IPS-18c (cell line): Measurements from ENCODE around the gene UBA1.

Experiments used
- H3K4me3 ChIP-seq: 2 replicates; pipeline ENCODE4 v1.7.0; 2013; ENCODE audit warnings: low read depth, mild to moderate bottlenecking, low read length, moderate library complexity; ENCODE audit not compliant: insufficient read depth
- H3K9me3 ChIP-seq: one replicate; pipeline ENCODE4 v1.6.1; 2013; ENCODE audit warnings: mild to moderate bottlenecking, low read length, moderate library complexity; ENCODE audit not compliant: control insufficient read depth, insufficient read depth

Gene UBA1

DNA sequence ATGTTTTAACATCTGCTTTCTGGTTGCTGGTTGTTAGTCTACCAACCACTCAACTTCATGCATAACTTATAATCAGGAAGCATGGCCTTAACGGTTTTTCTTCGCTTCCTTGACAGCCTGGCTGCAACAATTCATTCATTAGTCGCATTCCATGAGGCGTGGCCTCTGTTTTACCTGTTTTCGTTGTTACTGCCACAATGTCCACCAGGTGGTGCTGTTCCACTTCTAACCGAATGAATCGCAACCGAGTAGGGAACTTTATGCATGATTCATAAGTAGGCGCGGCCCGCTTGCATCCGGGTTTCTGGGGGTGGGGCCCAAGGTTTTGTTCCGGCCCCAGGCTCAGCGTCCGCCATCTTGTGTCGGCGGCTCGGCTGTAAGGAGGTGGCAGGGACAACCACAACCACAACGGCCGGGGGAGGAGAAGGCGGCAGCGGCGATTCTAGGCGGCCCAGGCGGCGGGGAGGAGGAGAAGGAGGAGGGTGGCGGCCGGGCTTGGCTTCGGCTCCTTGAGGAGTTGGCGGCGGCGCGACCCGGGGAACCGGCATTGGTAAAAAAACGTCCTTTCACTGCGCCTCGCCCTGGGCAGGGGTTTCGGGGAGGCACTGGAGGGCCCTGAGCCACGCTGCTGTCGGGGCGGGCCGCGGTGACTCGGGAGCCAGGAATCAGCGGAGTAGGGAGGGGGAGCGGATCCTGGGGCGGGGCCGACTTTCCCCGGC is at the start of gene UBA1:
Gene UBA1, plus strand, starts transcription at position 355 of the 719 bp plus-strand sequence. CDS start 4,974 bp downstream, outside the sequence.
- peak within 1 kb of the TSS; percentile 90 for H3K4me3 ChIP-seq

DNA sequence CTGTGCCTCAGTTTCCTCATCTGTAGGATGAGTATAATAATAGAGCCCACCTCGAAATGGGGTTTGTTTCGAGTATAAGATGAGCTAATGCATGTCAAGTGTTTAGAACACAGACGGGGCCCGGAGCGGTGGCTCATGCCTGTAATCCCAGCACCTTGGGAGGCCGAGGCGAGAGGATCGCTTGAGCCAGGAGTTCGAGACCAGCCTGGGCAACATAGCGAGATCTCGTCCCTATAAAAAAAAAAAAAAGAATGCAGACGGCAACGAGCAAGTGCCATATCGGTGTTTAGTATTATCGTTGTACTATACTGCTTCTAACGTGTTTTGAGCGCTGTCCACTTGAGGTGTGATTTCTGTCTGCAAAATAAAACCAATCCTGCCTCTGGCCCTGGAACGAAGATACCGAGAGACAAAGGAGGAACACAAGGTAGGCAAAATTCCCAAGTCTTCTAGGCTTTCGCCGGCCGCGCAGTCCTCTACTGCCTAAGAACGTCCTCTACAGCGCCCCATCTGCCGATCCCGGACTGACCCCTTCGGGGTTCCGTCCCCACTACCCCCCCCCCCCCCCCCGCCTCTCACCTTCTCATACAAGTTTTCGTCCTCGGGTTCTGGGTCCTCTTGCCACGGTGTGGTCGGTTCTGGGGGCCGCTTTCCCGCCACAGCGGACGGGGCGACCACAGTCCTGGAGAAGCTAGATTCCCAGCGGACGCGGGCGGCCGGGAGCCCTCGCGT is 49.6 kb upstream of the UBA1 start:
- Histone ChIP-seq H3K4me3 (peak overlapping the region; percentile 58), H3K9me3 (peaks cover 4% of the 10 kb centered on the region)

More for the DNA sequence above, at the start of gene UBA1:
- H3K9me3 ChIP-seq = peaks cover 2% of the 10 kb centered on the region

DNA sequence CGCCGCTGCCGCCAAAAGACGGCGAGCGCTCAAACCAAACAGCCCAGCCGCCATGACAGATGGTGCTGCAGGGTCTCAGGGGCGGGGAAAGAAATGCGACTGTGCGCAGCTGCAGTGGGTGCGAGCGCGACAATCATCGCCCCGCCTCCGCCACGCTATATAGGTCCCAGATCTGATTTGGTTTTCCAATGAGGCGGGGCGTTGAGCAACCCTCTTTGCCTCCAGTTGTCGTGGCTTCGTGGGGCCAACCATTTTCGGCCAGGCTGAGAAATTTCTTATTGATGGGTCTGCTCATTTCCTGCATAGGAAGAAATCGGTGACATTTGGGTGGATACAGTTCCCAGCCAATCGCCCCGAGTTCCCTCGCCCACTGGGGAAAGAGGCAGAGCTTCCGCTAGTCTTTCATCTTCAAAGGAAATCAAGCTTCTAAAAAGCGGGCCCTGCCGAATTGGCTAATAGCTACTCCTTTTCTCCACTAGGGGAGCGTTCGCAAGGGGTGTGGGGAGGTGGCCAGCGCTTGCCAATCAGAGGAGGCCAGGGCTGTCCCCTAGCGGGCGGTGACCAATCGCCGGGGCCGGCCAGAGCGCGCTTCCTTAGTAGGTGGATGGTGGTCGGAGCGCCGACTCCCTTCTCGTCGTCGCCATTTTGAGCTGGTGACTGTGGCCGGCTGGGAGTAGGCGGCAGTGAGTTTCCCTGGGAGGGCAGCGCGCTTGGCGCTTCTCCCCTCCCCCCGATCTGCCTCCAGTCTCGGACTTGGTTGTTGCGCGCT is 48.8 kb upstream of the UBA1 start, which contains the start of the genes NDUFB11 and RBM10:
Gene NDUFB11, minus strand, starts transcription at position 77 of the 769 bp plus-strand sequence. Its CDS starts 23 bp downstream, at position 54.
Gene RBM10, plus strand, starts transcription at position 596 of the 769 bp plus-strand sequence. CDS start 2,261 bp downstream, outside the sequence.
- Histone ChIP-seq H3K4me3 (peak within 1 kb of the TSS; percentile 73), H3K9me3 (peaks cover 4% of the 10 kb centered on the region)

DNA sequence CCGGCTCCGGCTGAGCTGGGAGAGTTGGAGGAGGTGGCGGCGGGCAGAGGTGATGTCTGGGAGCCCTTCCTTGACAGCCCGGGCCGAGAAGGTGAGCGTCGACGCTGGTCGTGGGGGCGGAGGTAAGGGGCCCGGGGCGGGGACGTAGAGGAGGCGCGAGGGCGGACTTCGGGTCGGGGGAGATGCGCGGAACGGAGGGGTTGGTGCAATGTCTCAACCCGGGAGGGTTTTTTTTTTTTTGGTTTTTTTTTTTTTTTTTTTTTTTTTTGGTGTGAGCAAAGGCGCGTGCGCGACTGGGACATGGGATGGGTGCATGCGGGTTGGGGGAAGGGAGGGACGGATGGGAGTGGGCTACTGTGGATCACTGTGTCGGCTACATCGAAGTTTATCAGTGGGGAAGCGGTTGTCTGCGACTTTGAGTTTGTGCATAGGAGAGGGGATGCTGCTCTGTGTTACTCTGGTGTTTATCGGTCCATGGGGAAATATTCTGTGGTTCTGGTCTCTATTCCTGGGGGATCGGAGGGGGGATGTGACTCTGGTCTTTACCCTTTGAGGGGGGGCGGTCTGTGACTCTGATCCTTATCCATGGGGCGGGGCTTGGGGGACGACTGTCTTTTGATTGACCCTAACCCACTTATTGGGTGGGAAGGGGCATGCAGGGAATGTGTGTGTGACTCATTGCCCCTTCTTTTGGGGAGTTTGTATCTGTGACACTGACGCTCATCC is 48.1 kb upstream of the UBA1 start:
- Histone ChIP-seq H3K9me3 (peaks cover 4% of the 10 kb centered on the region), H3K4me3 (peak overlapping the region; percentile 73)

DNA sequence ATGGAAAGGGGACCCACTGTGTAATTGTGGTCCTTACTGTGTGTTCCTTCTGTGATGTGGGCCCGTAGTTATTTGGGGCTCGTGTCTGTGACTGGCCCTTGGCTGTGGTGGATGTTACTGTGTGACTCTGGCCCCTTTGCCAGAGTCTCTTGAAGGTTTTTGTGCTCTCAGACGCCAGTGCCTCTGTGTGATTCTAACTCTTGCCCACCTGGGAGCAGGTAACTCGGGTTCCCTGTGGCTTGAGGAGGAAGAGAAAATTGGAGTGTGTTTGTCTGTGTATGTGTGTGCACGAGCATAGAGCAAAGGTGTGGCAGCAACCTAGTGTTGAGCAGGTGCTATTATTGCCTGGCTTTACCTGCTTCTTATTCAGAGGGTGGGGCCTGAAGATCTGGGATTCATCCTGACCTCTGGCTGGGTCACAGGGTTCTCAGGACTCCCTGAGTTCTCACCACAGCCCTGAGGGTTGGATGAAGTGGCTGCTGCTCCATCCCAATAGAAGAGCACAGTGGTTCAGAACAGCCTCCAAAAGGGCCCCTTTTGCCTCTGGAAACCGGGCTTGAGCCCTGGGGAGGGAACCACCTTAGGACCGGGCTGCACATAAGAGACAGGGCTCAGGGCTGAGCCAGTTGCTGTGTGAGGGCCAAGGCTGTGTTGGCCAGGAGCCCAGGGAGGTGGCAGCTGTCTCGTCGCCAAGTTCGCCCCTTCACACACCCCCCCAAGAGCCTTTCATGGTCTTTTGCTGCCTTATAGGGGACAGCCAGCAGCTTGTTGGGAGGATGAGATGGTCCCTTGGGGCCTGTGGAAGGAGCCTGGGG is 47.3 kb upstream of the UBA1 start:
- peak overlapping the region; percentile 73 for H3K4me3 ChIP-seq
- no peaks in the 10 kb centered on the region for H3K9me3 ChIP-seq

DNA sequence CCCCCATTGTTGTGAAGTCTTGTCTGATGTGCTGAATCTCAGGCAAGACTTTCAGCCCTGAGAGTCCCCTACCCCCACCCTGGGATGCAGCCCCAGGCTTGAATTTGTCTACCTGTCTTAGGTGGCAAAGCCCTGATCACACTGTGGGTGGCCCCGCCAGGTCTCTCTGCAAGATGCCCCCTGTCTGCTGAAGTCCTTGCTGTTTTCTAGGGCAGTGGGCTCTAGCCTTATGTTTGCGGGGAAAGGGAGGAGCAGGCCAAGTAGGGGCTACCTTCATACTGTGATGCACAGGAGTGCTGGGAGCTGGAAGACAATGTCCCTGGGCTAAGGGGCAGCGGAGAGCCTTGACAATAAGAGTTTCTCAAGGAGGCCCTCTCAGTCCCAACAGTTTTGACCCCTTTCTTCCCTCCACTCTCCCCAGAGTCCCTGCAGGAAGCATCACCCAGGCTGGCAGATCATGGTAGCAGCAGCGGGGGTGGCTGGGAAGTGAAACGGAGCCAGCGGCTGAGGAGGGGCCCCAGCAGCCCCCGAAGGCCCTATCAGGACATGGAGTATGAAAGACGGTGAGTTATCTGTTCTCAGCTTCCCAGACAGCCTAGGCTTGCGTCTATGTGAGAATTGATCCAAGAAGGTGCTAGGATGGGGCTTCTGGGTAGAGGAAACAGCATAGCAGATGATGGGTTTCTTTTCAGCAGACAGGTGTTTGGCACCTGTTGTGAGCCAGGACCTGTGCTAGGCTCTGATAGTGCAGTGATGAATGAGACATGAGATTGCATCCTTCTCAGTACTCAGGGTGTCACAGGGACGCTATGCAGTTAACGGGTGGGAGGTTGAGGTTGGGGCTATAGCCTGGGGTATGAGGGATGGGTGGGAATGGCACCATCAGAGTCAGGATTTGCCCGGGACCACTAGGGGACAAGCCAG is 46.4 kb upstream of the UBA1 start:
- H3K4me3 ChIP-seq = peak overlapping the region; percentile 73; the same call in 1 of the 2 replicates
- H3K9me3 ChIP-seq = peaks cover 2% of the 10 kb centered on the region

DNA sequence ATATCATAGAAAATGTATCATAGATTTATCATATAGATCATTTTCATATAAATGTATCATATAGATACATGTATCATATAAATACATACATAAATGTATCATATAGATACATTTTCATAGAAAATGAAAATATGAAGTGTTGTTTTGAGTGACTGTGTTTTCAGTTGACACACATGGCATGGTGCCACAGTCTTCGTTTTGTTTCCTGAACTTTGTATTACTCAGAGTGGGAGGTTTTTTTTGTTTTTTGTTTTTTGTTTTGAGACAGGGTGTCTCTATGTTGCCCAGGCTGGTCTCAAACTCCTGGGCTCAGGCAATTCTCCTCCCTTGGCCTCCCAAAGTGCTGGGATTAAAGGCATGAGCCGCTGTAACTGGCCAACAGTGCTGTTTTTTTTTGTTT is 44.7 kb upstream of the UBA1 start:
- peaks cover 2% of the 10 kb centered on the region for H3K9me3 ChIP-seq
- H3K4me3 ChIP-seq = no peak overlapping the region

DNA sequence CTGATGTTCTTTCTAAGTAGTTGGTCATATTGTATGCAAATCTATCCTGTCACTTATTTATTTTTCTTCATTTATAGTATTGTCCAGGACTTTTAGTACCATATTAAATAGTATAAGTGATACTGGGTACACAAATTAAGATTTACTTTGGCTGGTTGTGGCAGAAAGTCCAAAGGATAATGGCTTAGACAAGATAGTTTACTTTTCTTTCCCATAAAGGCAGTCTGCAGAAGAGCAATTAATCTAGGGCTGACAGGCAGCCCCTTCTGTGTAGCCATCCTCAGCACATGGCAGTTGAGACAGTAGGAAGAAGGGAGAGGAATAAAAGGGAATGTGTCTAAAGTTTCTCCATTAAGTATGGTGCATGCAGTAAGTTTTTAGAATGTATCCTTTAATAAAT is 42.2 kb upstream of the UBA1 start:
- Histone ChIP-seq H3K9me3 (peaks cover 4% of the 10 kb centered on the region), H3K4me3 (no peak overlapping the region)

DNA sequence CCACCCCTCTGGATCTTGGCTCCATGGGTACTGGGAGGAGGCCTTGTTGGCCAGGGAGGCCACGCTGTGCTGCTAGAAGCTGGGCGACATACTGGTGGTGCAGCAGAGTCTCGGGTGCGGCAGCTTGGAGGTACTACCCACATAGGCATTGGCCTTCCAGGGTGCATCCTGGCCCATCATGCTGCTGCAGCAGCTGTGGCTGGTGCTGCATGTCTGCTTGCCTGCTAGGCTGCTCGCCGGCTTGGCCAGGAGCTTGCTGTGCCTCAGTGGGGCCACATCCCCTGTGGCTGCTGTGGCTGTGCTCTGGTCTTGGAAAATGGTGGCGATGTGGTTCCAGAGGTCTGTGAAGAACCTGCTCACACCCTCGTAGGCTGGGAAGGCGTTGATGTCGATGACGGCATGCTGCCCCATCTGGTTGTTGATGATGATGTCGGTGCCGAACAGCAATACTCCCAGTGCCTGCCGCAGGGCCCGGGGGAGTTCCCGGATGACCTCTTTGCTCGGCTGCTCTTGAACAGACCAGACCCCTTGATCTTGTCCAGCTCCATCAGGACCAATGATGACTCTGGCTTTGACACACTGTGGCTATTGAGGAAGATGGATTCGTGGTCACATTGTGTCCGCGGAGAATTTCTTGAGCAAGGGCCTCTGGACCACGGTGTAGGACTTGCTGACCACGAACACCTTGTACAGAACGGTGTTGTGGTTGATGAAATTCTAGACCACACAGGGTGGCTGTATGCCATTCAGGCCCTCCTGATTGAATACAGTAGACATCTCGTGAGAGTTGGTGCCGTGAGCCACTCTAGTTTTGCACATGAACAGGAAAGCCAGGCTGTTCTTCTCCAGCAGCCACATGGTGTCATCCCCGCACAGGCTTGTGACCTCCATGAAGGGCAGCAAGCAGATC is 36.8 kb upstream of the UBA1 start:
- Histone ChIP-seq H3K4me3 (no peak overlapping the region; the same call in 1 of the 2 replicates), H3K9me3 (peaks cover 5% of the 10 kb centered on the region)

DNA sequence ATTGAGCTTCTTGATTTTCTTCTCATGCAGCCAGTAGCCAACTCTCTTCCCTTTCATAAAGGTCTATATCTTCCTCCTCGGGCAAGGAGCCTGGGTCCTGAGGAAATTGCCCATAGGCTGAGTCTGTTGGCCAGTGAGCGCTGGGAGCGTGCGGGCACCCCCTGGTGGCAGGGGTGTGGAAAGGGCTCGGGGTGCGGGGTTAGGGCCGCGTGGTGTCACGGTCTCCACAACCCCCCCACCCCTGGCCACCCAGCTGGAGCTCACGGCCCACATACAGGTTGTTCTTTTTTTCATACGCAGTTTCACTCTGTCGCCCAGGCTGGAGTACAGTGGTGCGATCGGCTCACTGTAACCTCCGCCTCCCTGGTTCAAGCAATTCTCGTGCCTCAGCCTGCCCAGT is 35.5 kb upstream of the UBA1 start:
- peaks cover 5% of the 10 kb centered on the region for H3K9me3 ChIP-seq
- no peak overlapping the region for H3K4me3 ChIP-seq

DNA sequence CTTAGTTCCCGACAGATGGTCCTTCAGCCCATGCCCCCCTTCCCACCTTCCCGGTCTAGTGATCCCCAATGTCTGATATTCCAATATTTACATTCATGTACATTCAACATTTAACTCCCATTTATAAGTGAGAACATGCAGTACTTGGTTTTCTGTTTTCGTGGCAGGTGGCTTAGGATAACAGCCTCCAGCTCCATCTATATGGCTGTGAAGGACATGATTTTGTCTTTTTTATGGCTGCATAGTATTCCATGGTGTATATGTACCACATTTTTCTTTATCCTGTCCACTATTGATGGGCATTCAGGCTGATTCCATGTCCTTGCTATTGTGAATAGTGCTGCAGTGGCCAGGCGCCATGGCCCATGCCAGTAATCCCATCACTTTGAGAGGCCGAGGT is 34.8 kb upstream of the UBA1 start:
- no peak overlapping the region for H3K4me3 ChIP-seq
- H3K9me3 ChIP-seq = peaks cover 5% of the 10 kb centered on the region

DNA sequence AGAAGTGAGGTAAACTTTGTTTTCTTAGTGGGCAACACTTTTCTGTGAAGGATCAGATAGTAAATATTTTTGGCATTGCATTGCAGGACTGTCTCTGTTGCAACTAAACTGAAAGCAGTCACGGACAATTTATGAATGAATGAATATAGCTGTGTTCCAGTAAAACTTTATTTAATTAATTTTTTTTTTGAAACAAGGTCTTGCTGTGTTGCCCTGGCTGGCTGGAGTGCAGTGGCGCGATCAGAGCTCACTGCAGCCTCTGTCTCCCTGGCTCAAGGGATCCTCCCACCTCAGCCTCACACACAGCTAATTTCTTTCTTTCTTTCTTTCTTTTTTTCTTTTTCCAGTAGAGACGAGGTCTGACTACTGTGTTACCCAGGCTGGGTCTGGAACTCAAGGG is 32.8 kb upstream of the UBA1 start:
- Histone ChIP-seq H3K4me3 (no peak overlapping the region), H3K9me3 (peaks cover 5% of the 10 kb centered on the region)

DNA sequence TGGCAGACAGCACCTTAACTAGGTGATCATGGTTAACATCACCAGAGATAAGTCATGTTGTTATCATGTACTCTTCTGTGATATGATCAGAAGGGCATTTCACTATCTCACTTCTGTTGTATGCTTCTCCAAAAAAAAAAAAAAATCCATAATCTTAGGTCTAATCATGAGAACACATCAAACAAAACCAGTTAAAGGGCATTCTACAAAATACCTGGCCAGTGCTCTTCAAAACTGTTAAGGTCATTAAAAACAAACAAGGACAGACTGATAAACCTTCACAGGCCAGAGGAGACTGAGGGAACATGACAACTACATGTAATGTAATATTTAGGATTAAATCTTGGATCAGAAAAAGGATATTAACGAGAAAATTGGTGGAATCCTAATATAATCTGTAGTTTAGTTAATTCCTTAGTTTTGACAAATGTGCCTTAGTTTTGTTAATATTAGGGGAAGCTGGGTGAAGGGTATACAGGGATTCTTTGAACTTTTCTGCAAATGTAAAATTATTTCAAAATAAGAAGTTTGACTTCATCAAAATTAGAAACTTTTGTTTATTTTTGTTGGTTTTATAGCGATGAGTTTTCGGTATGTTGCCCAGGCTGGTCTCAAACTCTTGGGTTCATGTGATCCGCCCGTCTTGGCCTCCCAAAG is 30.6 kb upstream of the UBA1 start:
- Histone ChIP-seq H3K9me3 (peaks cover 5% of the 10 kb centered on the region), H3K4me3 (no peak overlapping the region)

DNA sequence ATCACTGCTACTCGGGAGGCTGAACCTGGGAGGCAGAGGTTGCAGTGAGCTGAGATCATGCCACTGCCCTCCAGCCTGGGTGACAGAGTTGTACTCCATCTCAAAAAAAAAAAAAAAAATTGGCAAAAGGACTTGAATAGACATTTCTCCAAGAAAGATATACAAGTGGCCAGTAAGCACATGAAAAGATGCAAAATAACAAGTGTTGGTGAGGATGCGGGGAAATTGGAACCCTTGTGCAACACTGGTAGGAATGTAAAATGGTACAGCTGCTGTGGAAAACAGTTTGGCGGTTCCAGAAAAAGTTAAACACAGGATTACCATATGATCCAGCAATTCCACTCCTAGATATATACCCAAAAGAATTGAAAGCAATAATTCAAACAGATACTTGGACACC is 29.2 kb upstream of the UBA1 start:
- Histone ChIP-seq H3K4me3 (no peak overlapping the region), H3K9me3 (peaks cover 2% of the 10 kb centered on the region)
